ENCODE measurements around the gene KDM2B. TPM values are rescaled to one million over a fixed set of nuclear protein-coding genes. Genes with fewer than 3 reads are reported as not detected.

The KDM2B gene
- total RNA-seq, 1 experiment from 2014 or later = 45.1 TPM

DNA sequence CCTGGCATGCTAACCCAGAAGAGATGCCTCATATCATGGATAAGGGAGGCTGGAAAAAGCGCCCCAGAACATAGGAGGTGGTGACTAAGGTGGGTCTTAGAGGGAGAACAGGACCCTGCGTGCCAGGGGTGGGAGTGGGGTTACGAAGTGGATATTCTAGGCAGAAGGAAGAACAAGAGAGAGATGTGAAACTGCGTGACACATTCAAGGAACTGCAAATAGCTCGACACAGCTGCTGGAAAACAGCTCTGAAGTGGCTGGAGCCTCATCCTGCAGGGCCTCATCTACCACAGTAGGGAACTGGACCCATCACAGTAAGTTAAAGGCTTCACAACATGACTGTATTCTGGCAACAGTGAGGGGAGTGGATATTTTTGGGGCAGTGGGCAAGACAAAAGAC, 119.8 kb downstream of the KDM2B start:
- Histone ChIP-seq H3K27ac (no peak overlapping the region), H3K9me3 (ENCODE audit: insufficient read depth, low read depth) (no peaks in the 10 kb centered on the region), H3K4me1 (replicated peaks; ENCODE audit: insufficient read depth) (peaks cover 8% of the 10 kb centered on the region), H4K20me1 (ENCODE audit: insufficient read depth) (peaks cover 12% of the 10 kb centered on the region), H3K36me3 (ENCODE audit: low read depth) (no peaks in the 10 kb centered on the region), H3K27me3 (ENCODE audit: insufficient read depth, low read depth) (no peaks in the 10 kb centered on the region), H2AFZ (no peak overlapping the region), H3F3A (ENCODE audit: insufficient read depth, low read depth) (no peaks in the 10 kb centered on the region), H3K4me3 (no peak overlapping the region), H3K4me2 (no peak overlapping the region), H3K9me2 (ENCODE audit: insufficient read depth) (no peaks in the 10 kb centered on the region), H3K79me2 (ENCODE audit: low read depth) (peaks cover 37% of the 10 kb centered on the region)
- ChIA-PET POLR2A (ENCODE audit: unreplicated experiment) (no interaction called here), CTCF (interaction anchor here (0.9 kb wide), 1 partner anchor 18 kb away, joined by 4 read pairs; no protein-coding TSS in a partner anchor)
- DNase-seq = no peak
- no TSS peak for BruUV-seq (replicated peaks)
- TF ChIP-seq EZH2 (IDR thresholded peaks at IDR 0.05; ENCODE audit: low read depth) = no peak
- TF ChIP-seq, protein P1, sequence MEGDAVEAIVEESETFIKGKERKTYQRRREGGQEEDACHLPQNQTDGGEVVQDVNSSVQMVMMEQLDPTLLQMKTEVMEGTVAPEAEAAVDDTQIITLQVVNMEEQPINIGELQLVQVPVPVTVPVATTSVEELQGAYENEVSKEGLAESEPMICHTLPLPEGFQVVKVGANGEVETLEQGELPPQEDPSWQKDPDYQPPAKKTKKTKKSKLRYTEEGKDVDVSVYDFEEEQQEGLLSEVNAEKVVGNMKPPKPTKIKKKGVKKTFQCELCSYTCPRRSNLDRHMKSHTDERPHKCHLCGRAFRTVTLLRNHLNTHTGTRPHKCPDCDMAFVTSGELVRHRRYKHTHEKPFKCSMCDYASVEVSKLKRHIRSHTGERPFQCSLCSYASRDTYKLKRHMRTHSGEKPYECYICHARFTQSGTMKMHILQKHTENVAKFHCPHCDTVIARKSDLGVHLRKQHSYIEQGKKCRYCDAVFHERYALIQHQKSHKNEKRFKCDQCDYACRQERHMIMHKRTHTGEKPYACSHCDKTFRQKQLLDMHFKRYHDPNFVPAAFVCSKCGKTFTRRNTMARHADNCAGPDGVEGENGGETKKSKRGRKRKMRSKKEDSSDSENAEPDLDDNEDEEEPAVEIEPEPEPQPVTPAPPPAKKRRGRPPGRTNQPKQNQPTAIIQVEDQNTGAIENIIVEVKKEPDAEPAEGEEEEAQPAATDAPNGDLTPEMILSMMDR (conservative IDR thresholded peaks at IDR 0.05) = no peak
- intact Hi-C loops (cut with micrococcal nuclease; ENCODE audit: unreplicated experiment) = no loop called here

DNA sequence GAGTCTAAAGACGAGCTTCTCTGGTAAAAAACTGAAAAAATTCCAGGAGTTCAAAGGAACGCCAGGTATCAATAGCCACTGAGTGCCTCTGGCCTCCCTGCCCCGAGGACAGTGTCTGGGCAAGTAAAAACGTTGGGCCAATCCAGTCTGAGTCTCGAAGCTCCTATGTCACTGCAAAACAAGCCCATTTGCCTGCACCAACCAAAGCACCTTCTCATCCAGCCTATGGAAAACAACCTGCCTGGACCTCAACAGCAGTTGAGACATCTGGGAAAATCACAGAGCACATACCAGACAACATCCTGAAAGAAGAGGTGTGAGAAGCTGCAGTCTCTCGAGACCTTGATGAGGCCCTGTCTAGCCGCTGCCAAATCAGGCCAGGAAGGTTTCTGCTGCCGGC, 124.3 kb downstream of the KDM2B start:
- Histone ChIP-seq H4K20me1 (ENCODE audit: insufficient read depth) (no peaks in the 10 kb centered on the region; the same call in 1 of the 2 replicates), H3K4me1 (replicated peaks; ENCODE audit: insufficient read depth) (peaks cover 18% of the 10 kb centered on the region), H3K9me3 (ENCODE audit: insufficient read depth, low read depth) (no peaks in the 10 kb centered on the region), H3K36me3 (ENCODE audit: low read depth) (no peaks in the 10 kb centered on the region), H3F3A (ENCODE audit: insufficient read depth, low read depth) (peaks cover 13% of the 10 kb centered on the region; the same call in 1 of the 2 replicates), H3K4me3 (no peak overlapping the region), H3K4me2 (no peak overlapping the region), H3K27ac (no peak overlapping the region), H2AFZ (no peak overlapping the region), H3K27me3 (ENCODE audit: insufficient read depth, low read depth) (no peaks in the 10 kb centered on the region), H3K79me2 (ENCODE audit: low read depth) (peaks cover 9% of the 10 kb centered on the region; the same call in 1 of the 2 replicates), H3K9me2 (ENCODE audit: insufficient read depth) (no peaks in the 10 kb centered on the region)
- BruUV-seq (replicated peaks) = no TSS peak
- POLR2A ChIA-PET (ENCODE audit: unreplicated experiment) = no interaction called here
- CTCF ChIA-PET = interaction anchor here (0.8 kb wide), 1 partner anchor 13 kb away, joined by 4 read pairs; no protein-coding TSS in a partner anchor
- intact Hi-C loops (cut with micrococcal nuclease; ENCODE audit: unreplicated experiment) = no loop called here
- no peak for TF ChIP-seq EZH2 (IDR thresholded peaks at IDR 0.05; ENCODE audit: low read depth)
- TF ChIP-seq, protein P1 (conservative IDR thresholded peaks at IDR 0.05) = no peak
- DNase-seq = no peak

DNA sequence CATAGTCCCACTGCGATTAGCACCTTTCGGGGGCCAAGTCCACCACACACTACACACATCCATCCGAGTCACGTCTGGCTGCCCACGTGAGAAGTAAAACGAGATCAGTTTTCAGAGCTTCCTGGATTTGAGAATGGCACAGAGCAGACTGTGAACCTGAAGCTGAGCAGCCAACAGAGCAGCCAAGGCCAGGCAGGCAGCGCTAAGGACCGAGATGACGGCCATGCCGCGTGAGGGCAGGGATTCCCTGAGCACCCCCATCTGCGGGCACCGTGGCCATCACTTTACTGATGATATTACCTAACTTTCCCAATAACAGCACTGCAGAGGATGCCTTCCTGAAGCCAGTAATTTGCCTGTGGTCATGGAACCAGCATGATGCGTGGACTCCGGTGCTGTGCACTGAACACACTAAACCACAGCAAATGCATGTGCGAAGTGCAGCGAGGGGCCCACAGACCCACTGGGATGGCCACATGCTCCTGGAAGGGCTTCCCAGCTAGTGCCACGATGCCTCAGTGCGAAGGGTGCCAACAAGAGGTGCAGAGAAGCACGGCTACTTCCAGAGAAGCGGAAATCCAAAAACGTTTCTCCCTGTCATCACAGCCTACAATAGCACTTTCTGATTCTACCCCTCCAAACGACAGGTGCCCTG, 124.9 kb downstream of the KDM2B start:
- Histone ChIP-seq H2AFZ (no peak overlapping the region), H3K36me3 (ENCODE audit: low read depth) (no peaks in the 10 kb centered on the region), H3K27me3 (ENCODE audit: insufficient read depth, low read depth) (no peaks in the 10 kb centered on the region), H3K4me3 (no peak overlapping the region), H3K79me2 (ENCODE audit: low read depth) (peaks cover 9% of the 10 kb centered on the region; the same call in 1 of the 2 replicates), H3K9me2 (ENCODE audit: insufficient read depth) (no peaks in the 10 kb centered on the region), H3K9me3 (ENCODE audit: insufficient read depth, low read depth) (no peaks in the 10 kb centered on the region), H3K27ac (no peak overlapping the region), H3F3A (ENCODE audit: insufficient read depth, low read depth) (peaks cover 16% of the 10 kb centered on the region; the same call in 1 of the 2 replicates), H4K20me1 (ENCODE audit: insufficient read depth) (no peaks in the 10 kb centered on the region; the same call in 1 of the 2 replicates), H3K4me2 (no peak overlapping the region), H3K4me1 (replicated peaks; ENCODE audit: insufficient read depth) (peaks cover 21% of the 10 kb centered on the region)
- DNase-seq = no peak
- ChIA-PET POLR2A (ENCODE audit: unreplicated experiment) (no interaction called here), CTCF (no interaction called here)
- intact Hi-C loops (cut with micrococcal nuclease; ENCODE audit: unreplicated experiment) = no loop called here
- BruUV-seq (replicated peaks) = no TSS peak
- TF ChIP-seq, protein P1 (conservative IDR thresholded peaks at IDR 0.05) = no peak
